ENCODE measurements around the gene MFAP4.

Gene MFAP4

DNA sequence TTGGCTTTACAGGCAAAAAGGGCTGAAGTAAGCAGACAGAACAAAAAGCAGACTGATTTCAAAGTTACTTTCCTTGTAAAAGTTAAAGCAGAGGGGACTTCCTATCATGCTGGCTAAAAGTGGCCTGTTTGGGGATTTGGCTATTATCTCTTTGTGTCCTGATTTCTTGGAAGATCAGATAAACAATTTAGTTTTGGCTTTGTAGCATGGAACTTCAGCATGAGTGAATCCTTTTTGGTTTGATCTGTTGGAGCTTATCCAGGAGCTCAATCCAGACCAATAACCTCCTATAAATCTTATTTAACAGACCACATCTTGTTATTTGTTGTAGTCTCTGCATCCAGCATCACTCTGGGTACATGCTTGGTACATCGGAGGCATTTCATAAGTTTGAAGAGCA is 15.2 kb upstream of the MFAP4 start:
- no peaks in the 10 kb centered on the region for H3K36me3 Mint-ChIP-seq
- H3K4me1 Mint-ChIP-seq, result no peaks in the 10 kb centered on the region
- DNase-seq (ENCODE audit: low spot score in 2 of 2), result no peak
- H3K27me3 Mint-ChIP-seq, result peaks cover 10% of the 10 kb centered on the region
- H3K9me3 Mint-ChIP-seq, result peaks cover 2% of the 10 kb centered on the region
- no peak overlapping the region for H3K4me3 Mint-ChIP-seq
- no peak for ATAC-seq (ENCODE audit: low read depth)
- no peak overlapping the region for H3K27ac Mint-ChIP-seq

- Mint-ChIP-seq H3K9me3 (peaks cover 2% of the 10 kb centered on the region), H3K27ac (no peak overlapping the region)
Observed at GRCh38 chr17:19401321-19402010, 14.5 kb upstream of the MFAP4 start.

DNA sequence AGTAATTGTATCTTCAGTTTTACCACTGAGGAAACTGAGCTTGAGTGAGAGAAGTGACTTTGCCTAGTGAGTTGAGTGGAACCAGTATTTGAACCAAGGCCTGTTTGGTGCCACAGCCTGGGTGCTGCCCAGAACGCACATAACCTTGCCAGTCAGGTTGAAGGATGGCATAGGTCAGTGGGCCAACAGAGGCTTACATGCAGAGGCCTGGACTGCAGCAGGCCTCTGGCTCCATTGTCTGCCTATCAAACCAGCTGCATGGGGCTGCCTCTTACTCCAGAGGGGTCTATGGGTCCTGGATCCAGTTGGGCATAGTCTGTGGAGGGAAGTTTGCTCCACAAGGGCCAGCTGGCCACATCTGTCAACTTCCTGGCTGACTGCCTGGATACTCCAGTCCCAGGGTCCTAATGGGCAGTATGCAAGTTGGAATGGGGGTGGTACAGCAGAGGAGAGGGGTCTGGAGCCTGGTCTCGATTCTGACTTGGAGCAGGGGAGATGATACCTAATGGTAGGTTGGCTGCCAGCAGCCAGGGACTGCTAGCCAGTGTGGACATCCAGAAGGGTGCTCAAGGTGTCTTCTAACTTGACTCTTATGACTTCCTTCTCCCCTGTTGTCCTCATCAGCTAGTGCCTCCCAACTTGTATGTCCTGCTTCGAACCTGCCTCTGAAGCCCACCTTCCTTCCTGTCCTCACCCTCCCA is 12.9 kb upstream of the MFAP4 start:
- Mint-ChIP-seq H3K4me3 (no peak overlapping the region), H3K9me3 (peaks cover 2% of the 10 kb centered on the region), H3K36me3 (no peaks in the 10 kb centered on the region), H3K27ac (no peak overlapping the region), H3K27me3 (peaks cover 10% of the 10 kb centered on the region), H3K4me1 (no peaks in the 10 kb centered on the region)
- ATAC-seq (ENCODE audit: low read depth) (no peak), DNase-seq (ENCODE audit: low spot score in 2 of 2) (no peak)

More at GRCh38 chr17:19401321-19402010, 14.5 kb upstream of the MFAP4 start:
- peaks cover 10% of the 10 kb centered on the region for H3K27me3 Mint-ChIP-seq
- ATAC-seq (ENCODE audit: low read depth) (no peak), DNase-seq (ENCODE audit: low spot score in 2 of 2) (no peak)
- H3K36me3 Mint-ChIP-seq, result no peaks in the 10 kb centered on the region
- H3K4me1 Mint-ChIP-seq, result no peaks in the 10 kb centered on the region
- H3K4me3 Mint-ChIP-seq, result no peak overlapping the region

DNA sequence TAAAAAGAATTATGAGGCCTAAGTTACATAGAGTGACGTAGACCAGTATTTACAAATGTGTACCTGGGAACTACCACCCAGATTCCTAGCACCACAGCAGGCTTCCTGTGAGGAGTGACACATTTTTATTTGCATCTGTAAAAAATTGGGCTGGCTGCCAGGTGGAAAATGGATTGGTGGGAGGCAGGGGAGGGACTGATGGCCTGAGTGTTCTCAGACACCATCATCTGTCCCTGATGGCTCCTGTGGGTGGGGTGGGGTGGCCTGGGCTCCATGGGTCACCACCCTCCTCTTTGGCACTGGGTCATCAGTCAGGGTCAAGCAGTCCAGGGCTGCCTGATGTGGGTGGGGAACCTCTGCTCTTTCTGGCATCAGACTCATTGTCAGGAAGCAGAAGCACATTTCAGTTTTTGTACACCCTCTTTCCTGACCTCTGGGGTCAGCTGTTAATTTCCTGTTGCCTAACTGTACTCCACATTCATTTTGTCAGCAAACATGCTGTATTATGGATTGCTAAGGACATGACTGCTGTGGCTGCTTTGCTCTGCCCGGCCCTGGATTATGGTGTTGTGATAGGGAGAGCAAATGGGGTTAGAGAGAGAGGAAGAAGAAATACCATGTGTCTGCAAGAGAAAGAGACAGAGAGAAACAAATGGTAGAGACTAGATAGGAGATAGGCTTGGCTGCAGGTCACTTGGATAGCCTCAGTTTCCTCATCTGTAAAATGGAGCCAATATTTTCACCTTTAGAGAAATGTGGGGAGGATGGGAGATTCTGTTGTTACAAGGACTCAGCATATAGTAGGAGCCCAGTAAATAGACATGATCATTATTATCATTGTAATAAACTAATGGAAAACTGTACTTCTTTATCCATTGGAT is 11.6 kb upstream of the MFAP4 start:
- no peak for DNase-seq (ENCODE audit: low spot score in 2 of 2)
- Mint-ChIP-seq H3K36me3 (no peaks in the 10 kb centered on the region), H3K27me3 (peaks cover 8% of the 10 kb centered on the region), H3K4me3 (no peak overlapping the region), H3K4me1 (no peaks in the 10 kb centered on the region), H3K9me3 (no peaks in the 10 kb centered on the region), H3K27ac (no peak overlapping the region)
- ATAC-seq (ENCODE audit: low read depth), result no peak

DNA sequence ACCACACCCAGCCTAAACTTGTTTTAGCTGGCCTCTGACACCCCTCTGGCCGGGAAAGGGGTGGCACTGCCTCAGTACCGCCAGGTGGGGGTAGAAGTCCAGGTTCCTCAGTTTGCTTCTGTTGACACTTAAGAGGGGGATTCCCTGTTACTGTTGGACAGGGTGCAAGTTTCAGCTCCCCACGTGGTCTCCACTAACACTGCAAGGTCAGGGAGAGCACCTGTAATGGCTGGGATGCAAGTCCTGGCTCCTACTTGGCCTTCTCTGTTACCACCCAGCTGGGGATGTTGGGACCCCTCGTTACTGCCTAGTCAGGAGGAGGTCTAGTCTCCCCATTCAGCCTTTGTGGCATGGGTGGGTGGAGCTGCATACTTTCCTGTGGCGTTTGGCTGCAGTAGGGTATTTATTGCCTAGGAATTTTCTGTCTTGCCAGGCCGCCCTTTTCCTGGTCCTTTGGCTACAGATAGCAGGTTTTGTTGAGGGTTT is 10.6 kb upstream of the MFAP4 start:
- no peaks in the 10 kb centered on the region for H3K4me1 Mint-ChIP-seq
- no peaks in the 10 kb centered on the region for H3K36me3 Mint-ChIP-seq
- no peak overlapping the region for H3K27ac Mint-ChIP-seq
- no peak overlapping the region for H3K4me3 Mint-ChIP-seq
- ATAC-seq (ENCODE audit: low read depth), result peak; percentile 73
- no peaks in the 10 kb centered on the region for H3K9me3 Mint-ChIP-seq
- no peak for DNase-seq (ENCODE audit: low spot score in 2 of 2)
- peaks cover 7% of the 10 kb centered on the region for H3K27me3 Mint-ChIP-seq

- Mint-ChIP-seq H3K4me3 (no peak overlapping the region), H3K9me3 (no peaks in the 10 kb centered on the region), H3K4me1 (no peaks in the 10 kb centered on the region), H3K36me3 (no peaks in the 10 kb centered on the region), H3K27ac (no peak overlapping the region), H3K27me3 (peaks cover 5% of the 10 kb centered on the region)
- ATAC-seq (ENCODE audit: low read depth), result no peak
- no peak for DNase-seq (ENCODE audit: low spot score in 2 of 2)
Observed at GRCh38 chr17:19392303-19392702, 5.3 kb upstream of the MFAP4 start.

DNA sequence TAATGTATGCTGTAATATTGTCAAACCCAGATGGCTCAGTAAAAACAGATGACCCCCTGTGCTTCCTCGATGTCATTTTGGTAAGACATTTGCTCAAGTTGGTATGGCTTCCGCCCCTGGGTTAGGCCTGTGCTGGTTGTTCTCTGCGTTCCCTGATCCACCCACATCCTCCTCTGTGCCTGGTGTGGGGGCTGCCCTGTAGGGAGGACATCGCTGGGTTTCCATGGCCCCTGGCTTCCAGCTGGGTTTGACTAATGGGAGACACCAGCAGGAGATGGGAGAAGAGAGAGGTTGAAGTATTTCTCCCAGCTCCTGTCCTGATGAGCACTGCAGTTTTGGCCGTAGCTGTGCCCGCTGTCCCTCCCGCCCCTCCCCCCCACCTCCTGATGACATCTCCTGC is 4.4 kb upstream of the MFAP4 start:
- no peak overlapping the region for H3K4me3 Mint-ChIP-seq
- H3K4me1 Mint-ChIP-seq, result no peaks in the 10 kb centered on the region
- no peaks in the 10 kb centered on the region for H3K9me3 Mint-ChIP-seq
- DNase-seq (ENCODE audit: low spot score in 2 of 2) (no peak), ATAC-seq (ENCODE audit: low read depth) (no peak)
- no peak overlapping the region for H3K27ac Mint-ChIP-seq
- H3K27me3 Mint-ChIP-seq, result peaks cover 5% of the 10 kb centered on the region
- no peaks in the 10 kb centered on the region for H3K36me3 Mint-ChIP-seq

GRCh38 chr17:19390951-19391350 is 4.0 kb upstream of the MFAP4 start:
- Mint-ChIP-seq H3K27ac (no peak overlapping the region), H3K4me1 (no peaks in the 10 kb centered on the region), H3K36me3 (no peaks in the 10 kb centered on the region), H3K4me3 (no peak overlapping the region), H3K9me3 (no peaks in the 10 kb centered on the region), H3K27me3 (peaks cover 5% of the 10 kb centered on the region)
- no peak for DNase-seq (ENCODE audit: low spot score in 2 of 2)
- no peak for ATAC-seq (ENCODE audit: low read depth)

DNA sequence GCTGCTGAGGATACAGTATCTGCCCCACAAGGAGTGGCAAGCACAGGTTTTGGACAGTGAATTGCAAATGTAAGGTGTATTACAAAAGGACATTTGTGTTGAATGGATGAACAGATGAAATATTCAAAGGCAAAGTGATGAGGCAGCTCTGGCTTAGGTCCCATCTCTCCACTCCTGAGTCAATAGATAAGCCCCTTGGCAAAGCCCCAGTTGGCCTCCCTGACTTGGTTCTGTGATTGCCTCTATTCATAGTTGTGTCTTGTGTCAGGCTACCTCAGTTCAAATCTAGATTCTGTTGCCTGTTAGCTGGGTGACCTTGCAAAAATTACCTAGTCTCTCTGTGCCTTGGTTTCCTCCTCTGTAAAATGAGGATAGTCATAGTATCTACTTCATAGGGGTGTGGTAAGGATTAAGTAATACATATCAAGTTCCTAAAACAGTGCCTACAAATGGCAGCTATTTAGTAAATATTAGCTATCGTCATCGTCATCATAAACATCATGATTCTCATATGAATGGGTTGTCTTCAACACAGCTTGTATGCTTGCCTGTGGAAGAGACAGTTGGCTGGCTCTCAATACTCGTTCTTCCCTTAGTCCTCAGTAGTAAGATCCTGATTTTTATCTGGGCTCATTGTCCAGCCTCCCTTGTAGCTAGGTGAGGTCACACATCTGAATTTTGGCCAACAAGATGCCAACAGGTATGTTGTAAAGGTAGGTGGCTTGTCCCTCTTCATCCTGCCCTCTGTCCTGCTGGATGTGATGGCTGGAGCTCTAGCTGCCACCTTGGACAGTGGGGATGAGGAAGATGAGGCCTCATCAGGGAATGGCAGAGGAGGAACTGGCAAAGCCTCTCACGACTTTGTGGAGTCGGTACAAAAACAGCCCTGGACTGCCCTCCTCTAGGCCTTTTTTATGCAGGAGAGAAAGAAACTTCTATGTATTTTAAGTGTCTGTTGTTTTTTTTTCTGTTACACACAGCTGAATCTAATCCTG is 2.1 kb upstream of the MFAP4 start:
- peaks cover 5% of the 10 kb centered on the region for H3K27me3 Mint-ChIP-seq
- peaks cover 8% of the 10 kb centered on the region for H3K36me3 Mint-ChIP-seq
- no peaks in the 10 kb centered on the region for H3K4me1 Mint-ChIP-seq
- H3K4me3 Mint-ChIP-seq, result no peak overlapping the region
- ATAC-seq (ENCODE audit: low read depth) (no peak), DNase-seq (ENCODE audit: low spot score in 2 of 2) (no peak)
- H3K9me3 Mint-ChIP-seq, result no peaks in the 10 kb centered on the region
- no peak overlapping the region for H3K27ac Mint-ChIP-seq

DNA sequence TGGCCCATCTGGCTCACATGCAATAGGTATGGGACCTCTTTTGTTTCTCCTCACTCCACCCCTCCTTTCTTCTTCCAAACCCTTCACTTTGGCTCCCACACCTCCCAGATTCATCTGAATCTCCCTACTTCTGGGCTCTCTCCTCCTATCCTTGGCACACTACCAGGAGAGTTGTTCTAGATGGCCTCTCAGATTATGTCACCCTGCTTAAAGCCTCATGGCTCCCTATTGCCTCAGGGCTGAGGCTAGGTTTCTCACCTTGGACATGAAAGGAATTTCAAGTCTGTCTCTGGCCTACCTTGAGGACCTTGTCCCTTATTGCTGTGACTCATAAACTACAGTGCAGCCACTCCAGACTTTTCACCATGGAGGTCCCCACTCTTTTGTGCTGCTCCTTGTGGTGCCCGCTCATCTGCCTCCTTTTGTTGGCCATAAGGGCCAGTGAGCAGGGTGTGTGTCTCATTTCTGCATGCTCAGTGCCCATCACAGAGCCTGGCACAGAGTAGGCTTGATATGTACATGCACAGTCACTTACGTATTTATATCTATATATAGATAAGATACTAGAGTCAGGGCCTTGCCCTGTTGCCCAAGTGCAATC is 1.0 kb upstream of the MFAP4 start:
- Mint-ChIP-seq H3K4me3 (no peak overlapping the region), H3K4me1 (no peaks in the 10 kb centered on the region), H3K27ac (no peak overlapping the region), H3K9me3 (no peaks in the 10 kb centered on the region), H3K36me3 (peaks cover 16% of the 10 kb centered on the region), H3K27me3 (peaks cover 5% of the 10 kb centered on the region)
- ATAC-seq (ENCODE audit: low read depth), result no peak
- no peak for DNase-seq (ENCODE audit: low spot score in 2 of 2)

DNA sequence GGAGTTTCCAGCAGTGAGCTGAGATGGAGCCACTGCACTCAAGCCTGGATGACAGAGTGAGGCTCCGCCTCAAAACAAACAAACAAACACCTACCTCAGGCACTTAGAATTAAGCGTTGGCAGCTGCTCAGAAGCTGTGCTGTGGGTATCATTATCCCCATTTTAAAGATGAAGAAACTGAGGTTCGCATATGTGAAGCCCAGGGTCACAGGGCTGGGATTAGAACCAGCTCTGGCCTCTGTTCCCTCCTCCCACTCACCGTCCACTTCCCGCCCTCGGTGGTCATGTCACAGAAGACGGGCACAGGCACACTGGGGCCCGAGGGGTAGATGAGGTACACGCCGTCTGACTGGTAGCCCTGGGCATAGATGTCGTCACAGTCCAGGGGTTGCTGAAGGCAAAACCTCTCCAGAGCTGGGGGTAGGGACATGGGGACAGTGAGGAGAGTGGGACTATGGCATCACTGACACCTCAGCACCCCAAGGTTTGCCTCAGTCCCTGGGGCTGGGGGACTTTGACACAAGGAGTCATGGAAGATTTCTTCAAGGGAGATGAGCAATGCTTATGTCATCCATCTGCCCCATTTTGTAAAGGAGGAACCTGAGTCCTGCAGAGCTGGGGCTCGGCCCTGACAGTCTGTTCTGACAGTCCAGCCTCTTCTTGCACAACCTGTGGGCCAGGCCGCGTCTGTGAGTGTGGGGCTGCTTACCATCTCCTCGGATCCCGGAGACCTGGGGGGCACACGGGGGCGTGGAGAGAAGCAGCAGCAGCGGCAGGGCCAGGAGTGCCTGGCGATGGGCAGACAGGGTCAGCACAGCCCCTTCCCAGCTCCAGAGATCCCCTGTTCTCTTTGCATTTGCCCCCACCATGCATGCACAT is 700 bp downstream of the MFAP4 start:
- H3K27ac Mint-ChIP-seq, result no peak overlapping the region
- no peaks in the 10 kb centered on the region for H3K4me1 Mint-ChIP-seq
- H3K4me3 Mint-ChIP-seq, result no peak overlapping the region
- DNase-seq (ENCODE audit: low spot score in 2 of 2), result no peak
- peaks cover 5% of the 10 kb centered on the region for H3K27me3 Mint-ChIP-seq
- no peaks in the 10 kb centered on the region for H3K9me3 Mint-ChIP-seq
- ATAC-seq (ENCODE audit: low read depth), result no peak
- peaks cover 20% of the 10 kb centered on the region for H3K36me3 Mint-ChIP-seq

- DNase-seq (ENCODE audit: low spot score in 2 of 2) (no peak), ATAC-seq (ENCODE audit: low read depth) (no peak)
- H3K4me3 Mint-ChIP-seq, result no peak overlapping the region
- no peak overlapping the region for H3K27ac Mint-ChIP-seq
- no peaks in the 10 kb centered on the region for H3K4me1 Mint-ChIP-seq
- H3K9me3 Mint-ChIP-seq, result no peaks in the 10 kb centered on the region
- H3K36me3 Mint-ChIP-seq, result peaks cover 25% of the 10 kb centered on the region
- H3K27me3 Mint-ChIP-seq, result peaks cover 5% of the 10 kb centered on the region
Observed at GRCh38 chr17:19385521-19385983, 1.4 kb downstream of the MFAP4 start.
